OCI-LY7 (cell line): ENCODE data around the gene PLA1A. TPM values are rescaled to one million over a fixed set of nuclear protein-coding genes. Genes with fewer than 3 reads are reported as not detected.

Experiments used
- BruUV-seq: library from RNA; stranded (reverse); fragments of 400-500 nt; replicated peaks from 2 replicates; lab custom pipeline; 2021; lab: Mats Ljungman, UMichigan
- CTCF ChIA-PET: fragments of 300-600 bp; sonication (Branson Sonifier 250); formaldehyde crosslinking; loops from one replicate; lab custom pipeline; 2022; ENCODE audit warnings: antibody characterized with exemption; ENCODE audit not compliant: unreplicated experiment; lab: Charles Lee
- POLR2A ChIA-PET: fragments of 300-600 bp; sonication (Branson Sonifier 250); formaldehyde crosslinking; loops from one replicate; lab custom pipeline; 2022; ENCODE audit warnings: antibody characterized with exemption; lab: Charles Lee
- DNase-seq: peaks from one replicate; pipeline ENCODE4 v3.0.0-alpha.2; 2015; ENCODE audit warnings: low spot score
- H2AFZ ChIP-seq: fragments of 200-600 bp; sonication (generic), shearing (Covaris generic); 2 replicates; pipeline ENCODE4 v1.6.1; 2014; ENCODE audit warnings: mild to moderate bottlenecking, antibody characterized with exemption, low read length, moderate library complexity
- H3K27ac ChIP-seq: fragments of 200-600 bp; sonication (generic); 2 replicates; pipeline ENCODE4 v1.5.1; 2014; ENCODE audit warnings: mixed run types, low read depth, mild to moderate bottlenecking, moderate library complexity, low read length, inconsistent platforms; ENCODE audit not compliant: poor library complexity, severe bottlenecking
- H3K36me3 ChIP-seq: fragments of 200-600 bp; sonication (generic); 2 replicates; pipeline ENCODE4 v1.6.1; 2014; ENCODE audit warnings: mild to moderate bottlenecking, antibody characterized with exemption, low read length, moderate library complexity, mixed read lengths; ENCODE audit not compliant: insufficient read depth
- H3K4me1 ChIP-seq: fragments of 200-600 bp; sonication (generic); 2 replicates; pipeline ENCODE4 v1.5.1; 2014; ENCODE audit warnings: mild to moderate bottlenecking, low read length; ENCODE audit not compliant: insufficient read depth, poor library complexity, severe bottlenecking
- H3K4me2 ChIP-seq: fragments of 200-600 bp; sonication (generic); 2 replicates; pipeline ENCODE4 v1.6.1; 2014; ENCODE audit warnings: mild to moderate bottlenecking, low read length
- H3K4me3 ChIP-seq: fragments of 200-600 bp; sonication (generic); 2 replicates; pipeline ENCODE4 v1.5.1; 2014; ENCODE audit warnings: mild to moderate bottlenecking, low read depth, low read length; ENCODE audit not compliant: poor library complexity, severe bottlenecking
- H3K79me2 ChIP-seq: fragments of 200-600 bp; sonication (generic); 2 replicates; pipeline ENCODE4 v1.6.1; 2016; ENCODE audit warnings: low read depth, mild to moderate bottlenecking, low read length, moderate library complexity, mixed read lengths; ENCODE audit not compliant: insufficient read depth
- H3K9me2 ChIP-seq: fragments of 200-600 bp; sonication (generic); 2 replicates; pipeline ENCODE4 v1.6.1; 2016; ENCODE audit warnings: mild to moderate bottlenecking, low read length, mixed read lengths; ENCODE audit not compliant: insufficient read depth
- H3K9me3 ChIP-seq: fragments of 200-600 bp; sonication (generic); 2 replicates; pipeline ENCODE4 v1.6.1; 2014; ENCODE audit warnings: mild to moderate bottlenecking, mixed run types, low read length, mixed read lengths
- H4K20me1 ChIP-seq: fragments of 200-600 bp; sonication (generic); 2 replicates; pipeline ENCODE4 v1.6.1; 2014; ENCODE audit warnings: mild to moderate bottlenecking, antibody characterized with exemption, low read length, moderate library complexity, mixed read lengths; ENCODE audit not compliant: insufficient read depth
- EZH2phosphoT487 ChIP-seq: fragments of 200-600 bp; sonication (generic); IDR thresholded peaks from 2 replicates; pipeline ENCODE4 v1.6.1; 2018; ENCODE audit warnings: low read depth, borderline replicate concordance, mild to moderate bottlenecking, mixed run types, antibody characterized with exemption, low read length, moderate library complexity, mixed read lengths
- intact Hi-C: fragments of 100-400 bp; cut with micrococcal nuclease; formaldehyde crosslinking; loops from one replicate; pipeline ENCODE4 v1.10.0; 2022; ENCODE audit not compliant: unreplicated experiment
- total RNA-seq, 2 experiments: library from RNA; depleted of rRNA in 1 of 2; stranded (reverse); fragments of >200 nt in 1 of 2; shearing (Covaris generic) in 1 of 2; gene quantifications; 2 replicates each; pipeline ENCODE4 v1.2.3, GENCODE V29; 2014 to 2022
- TF ChIP-seq, protein P1 (sequence below): fragments of 200-600 bp; sonication (generic); conservative IDR thresholded peaks from 2 replicates; pipeline ENCODE4 v1.5.1; 2014; ENCODE audit warnings: mild to moderate bottlenecking, antibody characterized with exemption, low read length, moderate library complexity, mixed read lengths

Gene PLA1A
- total RNA-seq, 2 experiments from 2014 or later, result not detected

DNA sequence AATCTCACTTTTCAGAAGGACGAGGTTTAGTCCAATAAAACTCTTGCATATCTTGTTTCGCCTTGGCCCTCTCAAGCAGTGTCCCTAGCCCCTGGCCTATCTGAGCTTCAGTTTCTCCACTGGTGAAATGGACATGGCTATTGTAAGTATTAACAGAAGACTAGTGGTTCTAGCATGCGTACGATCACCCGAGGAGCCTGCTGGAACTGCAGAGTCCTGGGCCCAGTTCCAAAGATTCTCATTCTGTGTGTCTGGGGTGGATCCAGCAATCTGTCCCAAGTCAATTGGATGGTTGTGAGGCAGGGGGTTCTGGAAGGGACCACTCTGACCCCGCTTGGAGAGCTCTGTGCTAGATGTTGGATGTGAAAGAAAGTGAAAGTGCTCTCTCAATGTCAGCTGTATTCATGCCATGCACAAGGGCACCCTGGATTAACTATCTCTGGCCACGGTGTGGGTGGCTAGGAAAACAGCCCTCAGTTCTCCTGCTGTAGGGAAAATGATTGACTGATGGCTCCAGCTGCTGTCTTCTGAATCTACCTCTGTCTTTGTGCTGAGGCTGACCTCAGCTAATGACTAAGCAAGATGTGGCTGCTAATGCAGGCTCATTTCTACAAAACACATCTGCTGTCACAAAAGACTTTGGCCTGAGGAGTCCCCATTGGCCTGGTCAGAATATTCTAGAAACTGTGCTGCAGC lies 1.9 kb upstream of the PLA1A start:
- H3K79me2 ChIP-seq, result no peaks in the 10 kb centered on the region
- H4K20me1 ChIP-seq, result no peaks in the 10 kb centered on the region
- CTCF ChIA-PET, result no interaction called here
- H3K27ac ChIP-seq, result no peak overlapping the region
- no TSS peak for BruUV-seq
- no peaks in the 10 kb centered on the region for H3K9me3 ChIP-seq
- no peak overlapping the region for H3K4me3 ChIP-seq
- TF ChIP-seq, protein P1, sequence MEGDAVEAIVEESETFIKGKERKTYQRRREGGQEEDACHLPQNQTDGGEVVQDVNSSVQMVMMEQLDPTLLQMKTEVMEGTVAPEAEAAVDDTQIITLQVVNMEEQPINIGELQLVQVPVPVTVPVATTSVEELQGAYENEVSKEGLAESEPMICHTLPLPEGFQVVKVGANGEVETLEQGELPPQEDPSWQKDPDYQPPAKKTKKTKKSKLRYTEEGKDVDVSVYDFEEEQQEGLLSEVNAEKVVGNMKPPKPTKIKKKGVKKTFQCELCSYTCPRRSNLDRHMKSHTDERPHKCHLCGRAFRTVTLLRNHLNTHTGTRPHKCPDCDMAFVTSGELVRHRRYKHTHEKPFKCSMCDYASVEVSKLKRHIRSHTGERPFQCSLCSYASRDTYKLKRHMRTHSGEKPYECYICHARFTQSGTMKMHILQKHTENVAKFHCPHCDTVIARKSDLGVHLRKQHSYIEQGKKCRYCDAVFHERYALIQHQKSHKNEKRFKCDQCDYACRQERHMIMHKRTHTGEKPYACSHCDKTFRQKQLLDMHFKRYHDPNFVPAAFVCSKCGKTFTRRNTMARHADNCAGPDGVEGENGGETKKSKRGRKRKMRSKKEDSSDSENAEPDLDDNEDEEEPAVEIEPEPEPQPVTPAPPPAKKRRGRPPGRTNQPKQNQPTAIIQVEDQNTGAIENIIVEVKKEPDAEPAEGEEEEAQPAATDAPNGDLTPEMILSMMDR, result no peak
- TF ChIP-seq EZH2phosphoT487, result no peak
- H3K9me2 ChIP-seq, result no peaks in the 10 kb centered on the region
- H3K4me2 ChIP-seq, result no peak overlapping the region
- intact Hi-C loops, result no loop called here
- POLR2A ChIA-PET, result interaction anchor here (0.6 kb wide), 1 partner anchor 12 kb away, joined by 4 read pairs; no protein-coding TSS in a partner anchor
- no peak overlapping the region for H2AFZ ChIP-seq
- H3K36me3 ChIP-seq, result no peaks in the 10 kb centered on the region
- no peaks in the 10 kb centered on the region for H3K4me1 ChIP-seq
- no peak for DNase-seq

DNA sequence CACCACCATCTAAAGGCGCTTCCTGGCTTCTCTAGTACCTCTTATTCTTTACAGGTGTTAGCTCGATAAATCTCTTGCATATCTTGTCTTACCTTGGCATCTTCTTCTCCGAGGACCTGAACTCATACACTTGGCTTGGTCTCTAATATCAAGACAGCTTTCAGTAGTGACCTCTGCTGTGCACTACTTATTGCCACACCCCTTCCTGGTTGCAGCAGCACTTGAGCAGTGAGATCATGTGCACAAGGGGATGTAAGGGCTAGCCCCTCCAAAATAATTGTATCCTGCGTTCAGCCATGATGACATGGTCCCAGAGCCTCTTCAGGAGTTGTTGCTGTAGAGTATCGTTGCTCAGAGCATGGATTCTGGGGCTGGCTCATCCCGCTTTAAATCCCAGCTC lies 1.3 kb upstream of the PLA1A start:
- Histone ChIP-seq H3K4me2 (no peak overlapping the region), H3K36me3 (no peaks in the 10 kb centered on the region), H3K9me2 (no peaks in the 10 kb centered on the region), H3K79me2 (no peaks in the 10 kb centered on the region), H4K20me1 (no peaks in the 10 kb centered on the region), H3K4me3 (no peak overlapping the region), H3K27ac (no peak overlapping the region), H3K4me1 (no peaks in the 10 kb centered on the region), H2AFZ (no peak overlapping the region), H3K9me3 (no peaks in the 10 kb centered on the region)
- TF ChIP-seq, protein P1, result no peak
- no peak for TF ChIP-seq EZH2phosphoT487
- intact Hi-C loops, result no loop called here
- CTCF ChIA-PET, result no interaction called here
- no peak for DNase-seq
- no TSS peak for BruUV-seq
- POLR2A ChIA-PET, result no interaction called here

DNA sequence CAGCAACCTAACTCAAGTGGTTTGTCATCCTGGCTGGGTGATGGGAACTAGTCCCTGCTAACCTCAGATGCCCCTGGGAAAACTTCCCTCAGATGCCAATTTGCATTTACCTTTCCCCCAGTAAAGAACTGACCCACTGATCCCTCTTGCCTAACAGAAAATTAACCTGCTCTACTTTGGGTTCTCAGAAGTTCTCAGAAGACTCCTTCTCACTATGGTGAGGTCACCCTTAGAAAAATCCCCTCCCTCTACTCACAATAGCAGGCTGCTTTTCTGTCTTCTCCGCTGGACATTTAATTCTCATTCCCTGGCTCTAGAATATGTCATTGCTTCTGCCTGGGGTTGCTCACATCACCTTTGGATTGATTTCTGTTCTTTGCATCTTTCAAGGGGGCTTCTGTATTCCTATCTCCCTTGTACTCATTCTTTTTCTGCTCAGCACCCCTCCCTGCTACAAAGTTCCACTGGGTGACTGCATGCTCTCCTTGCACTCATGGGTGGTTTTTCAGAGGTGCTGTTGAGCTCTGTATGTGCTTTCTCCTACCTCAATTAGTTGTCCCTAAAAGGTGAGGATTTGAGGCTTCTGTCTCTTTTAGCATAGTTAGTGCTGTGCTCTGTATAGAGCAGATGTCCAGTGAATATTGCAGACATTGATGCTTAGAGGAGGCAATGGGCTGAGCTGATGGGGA lies 869 bp downstream of the PLA1A start:
- Histone ChIP-seq H3K27ac (no peak overlapping the region), H3K9me3 (no peaks in the 10 kb centered on the region), H3K4me2 (no peak overlapping the region), H4K20me1 (no peaks in the 10 kb centered on the region), H3K36me3 (no peaks in the 10 kb centered on the region), H3K4me1 (no peaks in the 10 kb centered on the region), H3K79me2 (no peaks in the 10 kb centered on the region), H3K4me3 (no peak overlapping the region), H2AFZ (no peak overlapping the region), H3K9me2 (no peaks in the 10 kb centered on the region)
- POLR2A ChIA-PET, result no interaction called here
- DNase-seq, result no peak
- TF ChIP-seq, protein P1, result no peak
- TF ChIP-seq EZH2phosphoT487, result no peak
- intact Hi-C loops, result no loop called here
- no TSS peak for BruUV-seq
- CTCF ChIA-PET, result no interaction called here
